GM12878 (cell line): ENCODE measurements around the gene TPD52L3. TPM values are rescaled to one million over a fixed set of nuclear protein-coding genes. Genes with fewer than 3 reads are reported as not detected.

Source experiments
- ATAC-seq: fragments of 200-7000 bp; cut with Tn5 transposase; 3 replicates; pipeline ENCODE4 v1.9.1; 2020; ENCODE audit warnings: mild to moderate bottlenecking, moderate library complexity
- BruUV-seq: library from RNA; stranded (reverse); fragments of 400-500 nt; replicated peaks from 2 replicates; lab custom pipeline; 2021; lab: Mats Ljungman, UMichigan
- CTCF ChIA-PET: fragments of 300-600 bp; sonication (Branson Sonifier 250); formaldehyde crosslinking; extraction: SDS; loops from one replicate; lab custom pipeline; 2021; ENCODE audit warnings: inconsistent platforms; lab: Yijun Ruan, JAX
- POLR2A ChIA-PET: fragments of 350-600 bp; formaldehyde crosslinking; extraction: SDS; loops from one replicate; lab custom pipeline; 2021; ENCODE audit warnings: inconsistent platforms; lab: Charles Lee
- RAD21 ChIA-PET: fragments of 300-600 bp; sonication (Branson Sonifier 250); formaldehyde crosslinking; loops from one replicate; lab custom pipeline; 2023; ENCODE audit warnings: antibody characterized with exemption; ENCODE audit not compliant: unreplicated experiment; lab: Charles Lee
- SMC1A ChIA-PET: fragments of 300-600 bp; sonication (Branson Sonifier 250); formaldehyde crosslinking; loops from one replicate; lab custom pipeline; 2023; ENCODE audit not compliant: unreplicated experiment, uncharacterized antibody; lab: Charles Lee
- DNase-seq: peaks from one replicate; pipeline ENCODE4 v3.0.0-alpha.2; 2011; ENCODE audit warnings: low read depth, low spot score
- FAIRE-seq: peaks from 3 replicates; lab custom pipeline; 2011; peaks lifted over from hg19 to GRCh38; lab: Jason Lieb, UNC
- H2AFZ ChIP-seq: 2 replicates; pipeline ENCODE4 v1.6.0; 2011; ENCODE audit warnings: low read depth, low read length, control low read depth; ENCODE audit not compliant: control insufficient read depth
- H3K27ac ChIP-seq: 2 replicates; pipeline ENCODE4 v1.5.1; 2011; ENCODE audit warnings: control low read depth; ENCODE audit not compliant: control insufficient read depth, insufficient read depth
- H3K27me3 ChIP-seq, 2 experiments: replicated peaks in 1 of 2; 2 replicates each; pipeline versions ENCODE4 v1.6.0 to v1.6.1; 2011; ENCODE audit warnings: low read length in 1 of 2; ENCODE audit not compliant: control insufficient read depth in 2 of 2, insufficient read depth in 2 of 2
- H3K36me3 ChIP-seq, 2 experiments: 2 replicates each; pipeline ENCODE4 v1.5.1; 2011; ENCODE audit warnings: low read length in 1 of 2; ENCODE audit not compliant: control insufficient read depth in 2 of 2, insufficient read depth in 2 of 2
- H3K4me1 ChIP-seq: 2 replicates; pipeline ENCODE4 v1.6.1; 2011; ENCODE audit warnings: mild to moderate bottlenecking, low read length, moderate library complexity, mixed read lengths; ENCODE audit not compliant: control insufficient read depth, insufficient read depth
- H3K4me2 ChIP-seq: 2 replicates; pipeline ENCODE4 v1.6.0; 2011; ENCODE audit warnings: control low read depth; ENCODE audit not compliant: control insufficient read depth, insufficient read depth
- H3K4me3 ChIP-seq: fragments of 200-600 bp; sonication (generic); 2 replicates; pipeline ENCODE4 v1.5.1; 2016
- H3K79me2 ChIP-seq: 2 replicates; pipeline ENCODE4 v1.6.0; 2011; ENCODE audit warnings: low read length; ENCODE audit not compliant: control insufficient read depth, insufficient read depth
- H3K9ac ChIP-seq: 2 replicates; pipeline ENCODE4 v1.8.0; 2011; ENCODE audit warnings: low read length, control low read depth, mixed read lengths; ENCODE audit not compliant: control insufficient read depth, insufficient read depth
- H3K9me3 ChIP-seq: replicated peaks from 3 replicates; pipeline ENCODE4 v1.5.1; 2011; ENCODE audit warnings: mild to moderate bottlenecking, low read length; ENCODE audit not compliant: control insufficient read depth, insufficient read depth
- H4K20me1 ChIP-seq: 2 replicates; pipeline ENCODE4 v1.6.0; 2011; ENCODE audit not compliant: control insufficient read depth, insufficient read depth
- EP300 ChIP-seq, 2 experiments: fragments of 150-350 bp in 1 of 2; IDR thresholded peaks; 2 replicates each; pipeline ENCODE4 v1.6.1; 2011 to 2012; ENCODE audit warnings: low read depth in 2 of 2, low read length in 2 of 2, borderline replicate concordance in 1 of 2, improper control_type of control experiment in 1 of 2, inconsistent platforms in 1 of 2; ENCODE audit not compliant: control insufficient read depth in 1 of 2
- HDGF ChIP-seq: fragments of 450-650 bp; IDR thresholded peaks from 2 replicates; pipeline ENCODE4 v1.6.1; 2016; ENCODE audit warnings: antibody characterized with exemption
- LARP7 ChIP-seq: fragments of 450-650 bp; IDR thresholded peaks from 2 replicates; pipeline ENCODE4 v1.6.1; 2017; ENCODE audit warnings: mild to moderate bottlenecking
- NFXL1 ChIP-seq: fragments of 450-650 bp; IDR thresholded peaks from 2 replicates; pipeline ENCODE4 v1.6.1; 2017; ENCODE audit warnings: antibody characterized with exemption, mild to moderate bottlenecking, borderline replicate concordance
- NR2C1 ChIP-seq: fragments of 450-650 bp; IDR thresholded peaks from 2 replicates; pipeline ENCODE4 v1.6.1; 2017; ENCODE audit warnings: antibody characterized with exemption, mild to moderate bottlenecking, moderate library complexity
- PML ChIP-seq: IDR thresholded peaks from 2 replicates; pipeline ENCODE4 v1.6.1; 2012; ENCODE audit warnings: low read length, inconsistent platforms
- RFX5 ChIP-seq: IDR thresholded peaks from 2 replicates; pipeline ENCODE4 v1.6.1; 2011; ENCODE audit warnings: low read depth, low read length, improper control_type of control experiment
- SIN3A ChIP-seq: IDR thresholded peaks from 2 replicates; pipeline ENCODE4 v1.6.1; 2012; ENCODE audit warnings: low read depth, low read length, improper control_type of control experiment
- SREBF1 ChIP-seq: IDR thresholded peaks from 2 replicates; pipeline ENCODE4 v1.6.1; 2012; ENCODE audit warnings: mild to moderate bottlenecking, low read length
- SREBF2 ChIP-seq: IDR thresholded peaks from 2 replicates; pipeline ENCODE4 v1.6.1; 2012; ENCODE audit warnings: mild to moderate bottlenecking, low read length
- STAT3 ChIP-seq: IDR thresholded peaks from 2 replicates; pipeline ENCODE4 v1.6.1; 2011; ENCODE audit warnings: low read depth, low read length, improper control_type of control experiment
- SUZ12 ChIP-seq: fragments of 200-600 bp; sonication (generic); IDR thresholded peaks from one replicate; pipeline ENCODE4 v1.6.1; 2018; ENCODE audit warnings: antibody characterized with exemption, mild to moderate bottlenecking; ENCODE audit not compliant: unreplicated experiment
- WGBS: methylation state at CpG from one replicate; pipeline ENCODE4 v1.1.6; 2016; ENCODE audit warnings: low lambda C conversion rate; ENCODE audit not compliant: insufficient replicate concordance, insufficient coverage; ENCODE audit errors: missing lambda C conversion rate; 5-methylcytosine and 5-hydroxymethylcytosine counted together
- in situ Hi-C: fragments of 300-500 bp; cut with MboI; formaldehyde crosslinking; loops from 9 replicates; pipeline ENCODE4 v1.14.3; 2018; ENCODE audit warnings: mixed read lengths
- intact Hi-C: fragments of 100-400 bp; cut with micrococcal nuclease; formaldehyde crosslinking; loops from one replicate; pipeline ENCODE4 v1.14.2; 2022; ENCODE audit not compliant: unreplicated experiment
- polyA plus RNA-seq, 11 experiments: library from polyadenylated mRNA; depleted of rRNA in 4 of 11; unstranded in 6 of 11; stranded (reverse) in 5 of 11; fragments of >200 nt; fragmentation: Nextera tagmentation in 4 of 11; fragmentation: Illumina TruSeq in 1 of 11; extraction: Ambion mirVana in 4 of 11; extraction: Trizol in 1 of 11; gene quantifications; 1 replicate in 1 of 11; 2 replicates in 10 of 11; pipeline versions ENCODE4 v1.2.1 to v1.2.3, GENCODE V29; 2011 to 2016; ENCODE audit warnings: inconsistent platforms in 2 of 11, missing spikeins in 2 of 11, low read depth in 1 of 11
- total RNA-seq, 4 experiments: library from RNA; depleted of rRNA in 3 of 4; stranded (reverse); fragments of >200 nt in 3 of 4; fragmentation: Illumina TruSeq in 1 of 4; extraction: Trizol in 1 of 4; gene quantifications; 2 replicates each; pipeline versions ENCODE4 v1.2.1 to v1.2.3, GENCODE V29; 2013 to 2021
- TF ChIP-seq, protein P1 (sequence below): fragments of 450-650 bp; formaldehyde crosslinking; IDR thresholded peaks from 2 replicates; pipeline ENCODE4 v1.5.0; 2022; ENCODE audit warnings: mild to moderate bottlenecking, missing genetic modification characterization
- TF ChIP-seq, protein P2 (sequence below): IDR thresholded peaks from 2 replicates; pipeline ENCODE4 v1.6.1; 2011; ENCODE audit warnings: borderline replicate concordance, low read depth, mild to moderate bottlenecking, moderate library complexity, low read length; ENCODE audit not compliant: insufficient read depth, poor library complexity, severe bottlenecking
- TF ChIP-seq, protein P3 (sequence below): IDR thresholded peaks from 2 replicates; pipeline ENCODE4 v1.6.1; 2012; ENCODE audit warnings: low read length, inconsistent platforms
- TF ChIP-seq, protein P4 (sequence below): fragments of 450-650 bp; IDR thresholded peaks from 2 replicates; pipeline ENCODE4 v1.6.1; 2017; ENCODE audit warnings: antibody characterized with exemption, mild to moderate bottlenecking, moderate library complexity

The TPD52L3 gene
- total and polyA plus RNA-seq, 10 of the 15 experiments (the other 5 are each of a cell fraction or from before 2014, with no cell fraction given), result not detected

DNA sequence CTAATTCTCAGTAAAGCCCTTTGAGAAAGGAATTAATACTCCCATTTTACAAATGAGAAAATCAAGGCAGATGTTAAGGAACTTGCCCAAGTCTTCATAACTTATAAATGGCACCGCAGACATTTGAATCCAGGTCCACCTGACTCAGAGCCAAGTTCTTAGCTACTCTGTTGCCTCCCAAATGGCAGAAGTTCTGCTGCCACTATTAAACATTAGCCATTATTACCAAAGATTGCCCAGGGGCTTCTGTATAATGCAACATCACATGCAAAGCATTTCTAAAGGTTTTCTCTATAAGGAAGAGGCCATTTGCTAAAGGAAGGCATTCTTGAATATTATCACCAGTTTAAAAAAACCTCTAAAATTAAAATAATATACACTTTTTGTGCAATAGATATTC lies 28.3 kb downstream of the TPD52L3 start:
- Histone ChIP-seq H3K4me3 (no peak overlapping the region), H3K27ac (no peak overlapping the region), H3K9ac (no peak overlapping the region), H4K20me1 (no peaks in the 10 kb centered on the region), H3K36me3 (no peaks in the 10 kb centered on the region), H3K4me2 (no peak overlapping the region), H3K27me3 (no peaks in the 10 kb centered on the region), H3K4me1 (peaks cover 15% of the 10 kb centered on the region), H3K9me3 (no peaks in the 10 kb centered on the region), H2AFZ (no peak overlapping the region), H3K79me2 (no peaks in the 10 kb centered on the region)
- FAIRE-seq, result no peak
- ChIA-PET RAD21 (interaction anchor here (0.7 to 5.3 kb wide), 17 partner anchors 8 to 383 kb away, joined by 3 to 41 read pairs (median 5); partner anchors contain the start of gene UHRF2), SMC1A (interaction anchor here (1.0 to 5.4 kb wide), 26 partner anchors 9 to 382 kb away, joined by 3 to 84 read pairs (median 4); partner anchors contain the start of gene UHRF2), CTCF (interaction anchor here (0.6 to 7.4 kb wide), 18 partner anchors 9 to 336 kb away, joined by 3 to 123 read pairs (median 4); partner anchors contain the start of gene UHRF2), POLR2A (interaction anchor here (1.4 kb wide), 1 partner anchor 58 kb away, joined by 5 read pairs; no protein-coding TSS in a partner anchor)
- no peak for ATAC-seq
- DNase-seq, result no peak
- intact Hi-C loops, result loop anchor here (10.0 kb wide), 1 partner anchor 378 kb away; no protein-coding TSS in a partner anchor
- BruUV-seq, result no TSS peak
- 100% methylated on average over 1 of the region's 1 CpG for WGBS
- in situ Hi-C loops, result no loop called here
- TF ChIP-seq LARP7 (no peak), RFX5 (no peak), SREBF2 (no peak), PML (no peak), HDGF (no peak), EP300 (IDR thresholded peaks at IDR 0.05; ENCODE audit: borderline replicate concordance in 1 of 2, control insufficient read depth in 1 of 2, low read depth in 2 of 2, low read length in 2 of 2) (no peak), STAT3 (no peak), NR2C1 (no peak), NFXL1 (no peak), SUZ12 (no peak), SIN3A (no peak), SREBF1 (no peak)
- TF ChIP-seq, protein P1, sequence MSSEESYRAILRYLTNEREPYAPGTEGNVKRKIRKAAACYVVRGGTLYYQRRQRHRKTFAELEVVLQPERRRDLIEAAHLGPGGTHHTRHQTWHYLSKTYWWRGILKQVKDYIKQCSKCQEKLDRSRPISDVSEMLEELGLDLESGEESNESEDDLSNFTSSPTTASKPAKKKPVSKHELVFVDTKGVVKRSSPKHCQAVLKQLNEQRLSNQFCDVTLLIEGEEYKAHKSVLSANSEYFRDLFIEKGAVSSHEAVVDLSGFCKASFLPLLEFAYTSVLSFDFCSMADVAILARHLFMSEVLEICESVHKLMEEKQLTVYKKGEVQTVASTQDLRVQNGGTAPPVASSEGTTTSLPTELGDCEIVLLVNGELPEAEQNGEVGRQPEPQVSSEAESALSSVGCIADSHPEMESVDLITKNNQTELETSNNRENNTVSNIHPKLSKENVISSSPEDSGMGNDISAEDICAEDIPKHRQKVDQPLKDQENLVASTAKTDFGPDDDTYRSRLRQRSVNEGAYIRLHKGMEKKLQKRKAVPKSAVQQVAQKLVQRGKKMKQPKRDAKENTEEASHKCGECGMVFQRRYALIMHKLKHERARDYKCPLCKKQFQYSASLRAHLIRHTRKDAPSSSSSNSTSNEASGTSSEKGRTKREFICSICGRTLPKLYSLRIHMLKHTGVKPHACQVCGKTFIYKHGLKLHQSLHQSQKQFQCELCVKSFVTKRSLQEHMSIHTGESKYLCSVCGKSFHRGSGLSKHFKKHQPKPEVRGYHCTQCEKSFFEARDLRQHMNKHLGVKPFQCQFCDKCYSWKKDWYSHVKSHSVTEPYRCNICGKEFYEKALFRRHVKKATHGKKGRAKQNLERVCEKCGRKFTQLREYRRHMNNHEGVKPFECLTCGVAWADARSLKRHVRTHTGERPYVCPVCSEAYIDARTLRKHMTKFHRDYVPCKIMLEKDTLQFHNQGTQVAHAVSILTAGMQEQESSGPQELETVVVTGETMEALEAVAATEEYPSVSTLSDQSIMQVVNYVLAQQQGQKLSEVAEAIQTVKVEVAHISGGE (CRISPR knock-in tag), result no peak
- TF ChIP-seq, protein P2, sequence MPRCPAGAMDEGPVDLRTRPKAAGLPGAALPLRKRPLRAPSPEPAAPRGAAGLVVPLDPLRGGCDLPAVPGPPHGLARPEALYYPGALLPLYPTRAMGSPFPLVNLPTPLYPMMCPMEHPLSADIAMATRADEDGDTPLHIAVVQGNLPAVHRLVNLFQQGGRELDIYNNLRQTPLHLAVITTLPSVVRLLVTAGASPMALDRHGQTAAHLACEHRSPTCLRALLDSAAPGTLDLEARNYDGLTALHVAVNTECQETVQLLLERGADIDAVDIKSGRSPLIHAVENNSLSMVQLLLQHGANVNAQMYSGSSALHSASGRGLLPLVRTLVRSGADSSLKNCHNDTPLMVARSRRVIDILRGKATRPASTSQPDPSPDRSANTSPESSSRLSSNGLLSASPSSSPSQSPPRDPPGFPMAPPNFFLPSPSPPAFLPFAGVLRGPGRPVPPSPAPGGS, result no peak
- TF ChIP-seq, protein P3, sequence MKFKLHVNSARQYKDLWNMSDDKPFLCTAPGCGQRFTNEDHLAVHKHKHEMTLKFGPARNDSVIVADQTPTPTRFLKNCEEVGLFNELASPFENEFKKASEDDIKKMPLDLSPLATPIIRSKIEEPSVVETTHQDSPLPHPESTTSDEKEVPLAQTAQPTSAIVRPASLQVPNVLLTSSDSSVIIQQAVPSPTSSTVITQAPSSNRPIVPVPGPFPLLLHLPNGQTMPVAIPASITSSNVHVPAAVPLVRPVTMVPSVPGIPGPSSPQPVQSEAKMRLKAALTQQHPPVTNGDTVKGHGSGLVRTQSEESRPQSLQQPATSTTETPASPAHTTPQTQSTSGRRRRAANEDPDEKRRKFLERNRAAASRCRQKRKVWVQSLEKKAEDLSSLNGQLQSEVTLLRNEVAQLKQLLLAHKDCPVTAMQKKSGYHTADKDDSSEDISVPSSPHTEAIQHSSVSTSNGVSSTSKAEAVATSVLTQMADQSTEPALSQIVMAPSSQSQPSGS, result no peak
- TF ChIP-seq, protein P4, sequence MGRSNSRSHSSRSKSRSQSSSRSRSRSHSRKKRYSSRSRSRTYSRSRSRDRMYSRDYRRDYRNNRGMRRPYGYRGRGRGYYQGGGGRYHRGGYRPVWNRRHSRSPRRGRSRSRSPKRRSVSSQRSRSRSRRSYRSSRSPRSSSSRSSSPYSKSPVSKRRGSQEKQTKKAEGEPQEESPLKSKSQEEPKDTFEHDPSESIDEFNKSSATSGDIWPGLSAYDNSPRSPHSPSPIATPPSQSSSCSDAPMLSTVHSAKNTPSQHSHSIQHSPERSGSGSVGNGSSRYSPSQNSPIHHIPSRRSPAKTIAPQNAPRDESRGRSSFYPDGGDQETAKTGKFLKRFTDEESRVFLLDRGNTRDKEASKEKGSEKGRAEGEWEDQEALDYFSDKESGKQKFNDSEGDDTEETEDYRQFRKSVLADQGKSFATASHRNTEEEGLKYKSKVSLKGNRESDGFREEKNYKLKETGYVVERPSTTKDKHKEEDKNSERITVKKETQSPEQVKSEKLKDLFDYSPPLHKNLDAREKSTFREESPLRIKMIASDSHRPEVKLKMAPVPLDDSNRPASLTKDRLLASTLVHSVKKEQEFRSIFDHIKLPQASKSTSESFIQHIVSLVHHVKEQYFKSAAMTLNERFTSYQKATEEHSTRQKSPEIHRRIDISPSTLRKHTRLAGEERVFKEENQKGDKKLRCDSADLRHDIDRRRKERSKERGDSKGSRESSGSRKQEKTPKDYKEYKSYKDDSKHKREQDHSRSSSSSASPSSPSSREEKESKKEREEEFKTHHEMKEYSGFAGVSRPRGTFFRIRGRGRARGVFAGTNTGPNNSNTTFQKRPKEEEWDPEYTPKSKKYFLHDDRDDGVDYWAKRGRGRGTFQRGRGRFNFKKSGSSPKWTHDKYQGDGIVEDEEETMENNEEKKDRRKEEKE, result no peak
